H1 (cell line): ENCODE data around the gene GID8. TPM values are rescaled to one million over a fixed set of nuclear protein-coding genes. Genes with fewer than 3 reads are reported as not detected.

Source experiments
- CTBP2 ChIP-seq: IDR thresholded peaks from 2 replicates; pipeline ENCODE4 v1.7.0; 2011; ENCODE audit warnings: borderline replicate concordance, mild to moderate bottlenecking, moderate library complexity, mixed read lengths, low read length; ENCODE audit not compliant: insufficient read depth, insufficient read length
- SAP30 ChIP-seq: fragments of 300-600 bp; sonication (generic); IDR thresholded peaks from 2 replicates; pipeline ENCODE4 v1.7.1; 2012; ENCODE audit warnings: low read length, moderate library complexity, mild to moderate bottlenecking, inconsistent platforms; ENCODE audit not compliant: insufficient read depth, insufficient replicate concordance
- polyA plus RNA-seq, 7 experiments: library from polyadenylated mRNA; depleted of rRNA in 3 of 7; stranded (reverse) in 5 of 7; unstranded in 2 of 7; fragments of >200 nt in 5 of 7; fragments of 200-250 nt in 2 of 7; gene quantifications; 1 replicate in 5 of 7; 2 replicates in 1 of 7; 4 replicates in 1 of 7; pipeline versions ENCODE4 v1.2.1 to v1.2.3, GENCODE V29; 2011 to 2013; ENCODE audit warnings: missing spikeins in 2 of 7, mixed read lengths in 2 of 7
- total RNA-seq: library from RNA; stranded (reverse); fragmentation: NEBNext Ultra II Directional; extraction: Animal tissue kit (Norgen Biotek cat#: 25700); gene quantifications from 2 replicates; pipeline ENCODE4 v1.2.1, GENCODE V29; 2021
- TF ChIP-seq, protein P1 (sequence below): IDR thresholded peaks from 2 replicates; pipeline ENCODE4 v1.6.1; 2012; ENCODE audit warnings: low read length, inconsistent platforms

Gene GID8
- total and polyA plus RNA-seq, 2 of the 8 experiments (the other 6 are each of a cell fraction or from before 2014, with no cell fraction given) = 39.7 to 72.9 TPM

DNA sequence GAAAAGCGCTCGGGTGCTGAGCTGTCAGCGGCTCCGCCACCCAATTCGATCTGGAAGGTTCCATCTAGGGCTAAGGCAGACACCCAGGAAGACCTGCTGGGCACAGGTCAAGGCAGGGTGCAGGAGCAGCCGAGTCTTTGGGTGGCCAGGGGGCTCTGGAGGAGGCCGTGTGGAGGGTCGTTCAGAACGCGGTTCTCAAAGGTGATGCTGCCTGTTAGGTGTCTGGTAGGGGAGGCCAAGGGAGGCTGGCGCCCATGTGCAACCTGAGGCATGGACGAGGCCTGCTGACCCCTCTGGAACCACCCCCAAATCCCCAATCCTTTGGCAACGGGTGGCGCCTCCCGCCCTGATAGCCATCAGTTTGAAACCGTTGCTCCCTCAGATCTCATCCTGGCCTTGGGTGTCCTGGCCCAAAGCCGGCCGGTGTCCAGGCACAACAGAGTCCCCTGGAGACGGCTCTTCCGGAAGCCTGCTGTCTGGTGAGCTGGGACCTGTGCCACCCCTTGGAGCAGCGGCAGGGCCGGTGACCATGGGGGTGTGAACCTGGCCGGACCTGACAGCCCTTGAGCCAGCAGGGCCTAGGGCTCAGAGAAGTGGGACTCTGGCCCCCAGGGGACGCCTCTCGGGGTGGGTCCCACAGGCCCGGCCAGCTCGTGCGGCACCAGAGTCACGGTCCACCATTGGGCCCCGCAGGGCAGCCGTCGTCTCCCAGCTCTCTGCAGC is 25.1 kb downstream of the GID8 start (continued):
- TF ChIP-seq, protein P1, sequence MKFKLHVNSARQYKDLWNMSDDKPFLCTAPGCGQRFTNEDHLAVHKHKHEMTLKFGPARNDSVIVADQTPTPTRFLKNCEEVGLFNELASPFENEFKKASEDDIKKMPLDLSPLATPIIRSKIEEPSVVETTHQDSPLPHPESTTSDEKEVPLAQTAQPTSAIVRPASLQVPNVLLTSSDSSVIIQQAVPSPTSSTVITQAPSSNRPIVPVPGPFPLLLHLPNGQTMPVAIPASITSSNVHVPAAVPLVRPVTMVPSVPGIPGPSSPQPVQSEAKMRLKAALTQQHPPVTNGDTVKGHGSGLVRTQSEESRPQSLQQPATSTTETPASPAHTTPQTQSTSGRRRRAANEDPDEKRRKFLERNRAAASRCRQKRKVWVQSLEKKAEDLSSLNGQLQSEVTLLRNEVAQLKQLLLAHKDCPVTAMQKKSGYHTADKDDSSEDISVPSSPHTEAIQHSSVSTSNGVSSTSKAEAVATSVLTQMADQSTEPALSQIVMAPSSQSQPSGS = no peak
- TF ChIP-seq SAP30 (no peak), CTBP2 (no peak)
